H1 (cell line): ENCODE data around the gene WEE1. TPM values are rescaled to one million over a fixed set of nuclear protein-coding genes. Genes with fewer than 3 reads are reported as not detected.

Source experiments
- CTCF ChIP-seq, 3 experiments: IDR thresholded peaks; 1 replicate in 2 of 3; 2 replicates in 1 of 3; pipeline versions ENCODE4 v1.5.1 to v1.6.1; 2011; ENCODE audit warnings: low read length in 3 of 3, mild to moderate bottlenecking in 3 of 3, inconsistent platforms in 2 of 3, low read depth in 1 of 3, moderate library complexity in 1 of 3; ENCODE audit not compliant: insufficient read depth in 1 of 3; ENCODE audit errors: control extremely low read depth in 1 of 3
- EP300 ChIP-seq, 2 experiments: IDR thresholded peaks; 1 replicate in 1 of 2; 2 replicates in 1 of 2; pipeline ENCODE4 v1.6.1; 2011 to 2012; ENCODE audit warnings: low read depth in 2 of 2, low read length in 2 of 2, mild to moderate bottlenecking in 2 of 2, borderline replicate concordance in 1 of 2, inconsistent platforms in 1 of 2, moderate library complexity in 1 of 2
- FOSL1 ChIP-seq: IDR thresholded peaks from 2 replicates; pipeline ENCODE4 v1.6.1; 2011; ENCODE audit warnings: mild to moderate bottlenecking, low read depth, low read length, moderate library complexity; ENCODE audit not compliant: insufficient read depth
- GTF2F1 ChIP-seq: IDR thresholded peaks from 2 replicates; pipeline ENCODE4 v1.6.1; 2012; ENCODE audit warnings: low read depth, low read length, improper control_type of control experiment, borderline replicate concordance
- KDM1A ChIP-seq: fragments of 200-600, 300-600 bp; sonication (generic); IDR thresholded peaks from 2 replicates; pipeline ENCODE4 v1.7.1; 2016; ENCODE audit warnings: mild to moderate bottlenecking, low read length, borderline replicate concordance
- PHF8 ChIP-seq: fragments of 200-600 bp; sonication (generic); conservative IDR thresholded peaks from 2 replicates; pipeline ENCODE4 v1.7.1; 2012; ENCODE audit warnings: low read depth, mild to moderate bottlenecking, inconsistent platforms, low read length, moderate library complexity
- SUZ12 ChIP-seq: fragments of 200-600 bp; sonication (generic); IDR thresholded peaks from 2 replicates; pipeline ENCODE4 v1.6.1; 2012; ENCODE audit warnings: mild to moderate bottlenecking, inconsistent platforms, low read length, moderate library complexity, mixed read lengths
- polyA plus RNA-seq, 7 experiments: library from polyadenylated mRNA; depleted of rRNA in 3 of 7; stranded (reverse) in 5 of 7; unstranded in 2 of 7; fragments of >200 nt in 5 of 7; fragments of 200-250 nt in 2 of 7; gene quantifications; 1 replicate in 5 of 7; 2 replicates in 1 of 7; 4 replicates in 1 of 7; pipeline versions ENCODE4 v1.2.1 to v1.2.3, GENCODE V29; 2011 to 2013; ENCODE audit warnings: missing spikeins in 2 of 7, mixed read lengths in 2 of 7
- total RNA-seq: library from RNA; stranded (reverse); fragmentation: NEBNext Ultra II Directional; extraction: Animal tissue kit (Norgen Biotek cat#: 25700); gene quantifications from 2 replicates; pipeline ENCODE4 v1.2.1, GENCODE V29; 2021

Gene WEE1
- total and polyA plus RNA-seq, 2 of the 8 experiments (the other 6 are each of a cell fraction or from before 2014, with no cell fraction given), result 40.8 to 120 TPM

- no peak for TF ChIP-seq CTCF (IDR thresholded peaks at IDR 0.05; ENCODE audit: control extremely low read depth in 1 of 3, insufficient read depth in 1 of 3, low read depth in 1 of 3, low read length in 3 of 3)
- TF ChIP-seq EP300 (IDR thresholded peaks at IDR 0.05; ENCODE audit: borderline replicate concordance in 1 of 2, low read depth in 2 of 2, low read length in 2 of 2), result no peak
- no peak for TF ChIP-seq GTF2F1
- no peak for TF ChIP-seq SUZ12
- TF ChIP-seq PHF8, result no peak
- no peak for TF ChIP-seq FOSL1
- no peak for TF ChIP-seq KDM1A
- TF ChIP-seq, all 59 proteins: peak for 0
Observed at GRCh38 chr11:9594267-9595046, 21.0 kb downstream of the WEE1 start (continued).
